H1 (cell line): ENCODE results near the gene ZNF358. TPM values are rescaled to one million over a fixed set of nuclear protein-coding genes. Genes with fewer than 3 reads are reported as not detected.
A peak's percentile ranks its signal among the peaks of the same experiment; 100 is the strongest.

Experiments used
- CTCF ChIA-PET: fragments of 300-600 bp; sonication (Branson Sonifier 250); formaldehyde crosslinking; loops from one replicate; lab custom pipeline; 2021; ENCODE audit not compliant: partially characterized antibody; lab: Charles Lee
- POLR2A ChIA-PET: fragments of 300-600 bp; sonication (Branson Sonifier 250); formaldehyde crosslinking; loops from one replicate; lab custom pipeline; 2021; ENCODE audit warnings: inconsistent platforms; ENCODE audit not compliant: partially characterized antibody; lab: Charles Lee
- DNase-seq, 2 experiments: peaks; one replicate each; pipeline versions ENCODE4 v3.0.0 to v3.0.0-alpha.2; 2010 to 2022; ENCODE audit warnings: low spot score in 2 of 2, low read depth in 1 of 2, mixed read lengths in 1 of 2
- FAIRE-seq: peaks from 2 replicates; lab custom pipeline; 2011; peaks lifted over from hg19 to GRCh38; lab: Jason Lieb, UNC
- H2AFZ ChIP-seq: 2 replicates; pipeline ENCODE4 v1.8.1; 2012; ENCODE audit warnings: low read length, inconsistent platforms
- H2AK5ac ChIP-seq: 2 replicates; pipeline ENCODE4 v1.6.1; 2013; ENCODE audit warnings: low read depth, low read length
- H2BK120ac ChIP-seq: replicated peaks from 2 replicates; pipeline ENCODE3; 2013; ENCODE audit warnings: low read depth, low read length, inconsistent platforms
- H2BK12ac ChIP-seq: 2 replicates; pipeline ENCODE4 v1.6.1; 2013; ENCODE audit warnings: low read depth, low read length
- H2BK15ac ChIP-seq: 2 replicates; pipeline ENCODE4 v1.6.1; 2013; ENCODE audit warnings: low read length
- H2BK20ac ChIP-seq: 2 replicates; pipeline ENCODE4 v1.6.1; 2013; ENCODE audit warnings: low read length
- H2BK5ac ChIP-seq: 2 replicates; pipeline ENCODE4 v1.6.1; 2013; ENCODE audit warnings: low read depth, low read length
- H3K14ac ChIP-seq: 2 replicates; pipeline ENCODE4 v1.6.1; 2013; ENCODE audit warnings: inconsistent platforms; ENCODE audit not compliant: insufficient read length
- H3K18ac ChIP-seq: 2 replicates; pipeline ENCODE4 v1.6.1; 2013; ENCODE audit warnings: low read length; ENCODE audit errors: extremely low read depth
- H3K23ac ChIP-seq: 2 replicates; pipeline ENCODE4 v1.6.1; 2013; ENCODE audit warnings: inconsistent platforms; ENCODE audit not compliant: insufficient read length
- H3K23me2 ChIP-seq: 2 replicates; pipeline ENCODE4 v1.6.1; 2013; ENCODE audit warnings: low read depth, low read length
- H3K27ac ChIP-seq: 2 replicates; pipeline ENCODE4 v1.6.1; 2011; ENCODE audit warnings: low read depth, low read length, inconsistent platforms
- H3K27me3 ChIP-seq, 4 experiments: replicated peaks in 1 of 4; 1 replicate in 1 of 4; 2 replicates in 3 of 4; pipeline versions ENCODE4 v1.6.1 to v1.8.1; 2011 to 2013; ENCODE audit warnings: low read length in 3 of 4, mild to moderate bottlenecking in 3 of 4, inconsistent platforms in 2 of 4, mixed read lengths in 2 of 4, moderate library complexity in 1 of 4; ENCODE audit not compliant: control insufficient read depth in 3 of 4, insufficient read depth in 3 of 4; ENCODE audit errors: extremely low read depth in 1 of 4
- H3K36me3 ChIP-seq, 4 experiments: 2 replicates each; pipeline versions ENCODE4 v1.6.1 to v1.8.1; 2011 to 2013; ENCODE audit warnings: mild to moderate bottlenecking in 4 of 4, low read length in 3 of 4, moderate library complexity in 2 of 4, control low read depth in 1 of 4, inconsistent platforms in 1 of 4; ENCODE audit not compliant: insufficient read depth in 4 of 4, control insufficient read depth in 2 of 4
- H3K4ac ChIP-seq: replicated peaks from 2 replicates; pipeline ENCODE3; 2013; ENCODE audit warnings: low read length, low read depth, mixed read lengths, inconsistent platforms; ENCODE audit not compliant: insufficient read length
- H3K4me1 ChIP-seq, 4 experiments: replicated peaks in 1 of 4; 1 replicate in 1 of 4; 2 replicates in 3 of 4; pipeline versions ENCODE4 v1.6.1 to v1.8.1; 2011 to 2013; ENCODE audit warnings: low read length in 3 of 4, inconsistent platforms in 2 of 4, mixed read lengths in 1 of 4; ENCODE audit not compliant: insufficient read depth in 4 of 4, control insufficient read depth in 3 of 4
- H3K4me2 ChIP-seq, 2 experiments: 2 replicates each; pipeline versions ENCODE4 v1.6.1 to v1.8.1; 2011 to 2013; ENCODE audit warnings: low read depth in 2 of 2, low read length in 2 of 2, control low read depth in 1 of 2, inconsistent platforms in 1 of 2, mild to moderate bottlenecking in 1 of 2; ENCODE audit not compliant: insufficient read depth in 1 of 2
- H3K4me3 ChIP-seq, 4 experiments: fragments of 200-600, 300-600 bp in 1 of 4; sonication (generic), shearing (Covaris generic), sonication (Bioruptor Twin) in 1 of 4; 2 replicates each; pipeline versions ENCODE4 v1.5.1 to v1.8.1; 2011 to 2016; ENCODE audit warnings: low read length in 4 of 4, low read depth in 3 of 4, control low read depth in 2 of 4, inconsistent platforms in 2 of 4, mild to moderate bottlenecking in 2 of 4, mixed read lengths in 1 of 4, moderate library complexity in 1 of 4; ENCODE audit not compliant: insufficient read depth in 2 of 4; ENCODE audit errors: extremely low read depth in 1 of 4
- H3K56ac ChIP-seq: replicated peaks from 2 replicates; pipeline ENCODE3; 2013; ENCODE audit warnings: low read depth, mild to moderate bottlenecking, mixed read lengths, low read length, inconsistent platforms; ENCODE audit not compliant: insufficient read length
- H3K79me1 ChIP-seq: 2 replicates; pipeline ENCODE4 v1.6.1; 2013; ENCODE audit warnings: low read depth, low read length, control low read depth
- H3K79me2 ChIP-seq, 2 experiments: 2 replicates each; pipeline versions ENCODE4 v1.6.1 to v1.8.1; 2012 to 2013; ENCODE audit warnings: low read length in 2 of 2, mild to moderate bottlenecking in 2 of 2, inconsistent platforms in 1 of 2; ENCODE audit not compliant: insufficient read depth in 2 of 2, control insufficient read depth in 1 of 2
- H3K9ac ChIP-seq, 4 experiments: replicated peaks in 1 of 4; 1 replicate in 1 of 4; 2 replicates in 3 of 4; pipeline versions ENCODE4 v1.6.1 to v1.8.1; 2011 to 2013; ENCODE audit warnings: low read depth in 3 of 4, low read length in 3 of 4, control low read depth in 2 of 4, mild to moderate bottlenecking in 2 of 4, moderate library complexity in 2 of 4, inconsistent platforms in 1 of 4; ENCODE audit errors: extremely low read depth in 1 of 4
- H3K9me3 ChIP-seq, 2 experiments: 2 replicates each; pipeline versions ENCODE4 v1.6.1 to v1.8.1; 2012 to 2013; ENCODE audit warnings: mild to moderate bottlenecking in 2 of 2, moderate library complexity in 2 of 2, control low read depth in 1 of 2, inconsistent platforms in 1 of 2, low read depth in 1 of 2, low read length in 1 of 2, mixed read lengths in 1 of 2; ENCODE audit not compliant: insufficient read depth in 2 of 2
- H4K20me1 ChIP-seq, 2 experiments: replicated peaks in 1 of 2; 2 replicates each; pipeline versions ENCODE3 to v1.8.1; 2011 to 2013; ENCODE audit warnings: inconsistent platforms in 2 of 2, low read length in 2 of 2, mild to moderate bottlenecking in 1 of 2; ENCODE audit not compliant: insufficient read depth in 2 of 2, control insufficient read depth in 1 of 2
- H4K5ac ChIP-seq: 2 replicates; pipeline ENCODE4 v1.6.1; 2013; ENCODE audit warnings: low read length, low read depth, mixed read lengths, inconsistent platforms; ENCODE audit not compliant: insufficient read length
- H4K8ac ChIP-seq: 2 replicates; pipeline ENCODE4 v1.8.0; 2013; ENCODE audit warnings: mild to moderate bottlenecking, moderate library complexity, low read length, inconsistent platforms; ENCODE audit not compliant: insufficient read depth; ENCODE audit errors: extremely low read depth
- H4K91ac ChIP-seq: replicated peaks from 2 replicates; pipeline ENCODE3; 2013; ENCODE audit warnings: low read length, mixed read lengths, inconsistent platforms; ENCODE audit not compliant: insufficient read length
- CEBPB ChIP-seq: IDR thresholded peaks from 2 replicates; pipeline ENCODE4 v1.6.1; 2012; ENCODE audit warnings: low read depth, low read length
- EGR1 ChIP-seq: IDR thresholded peaks from 2 replicates; pipeline ENCODE4 v1.6.1; 2011; ENCODE audit warnings: low read depth, low read length, borderline replicate concordance
- GABPA ChIP-seq: IDR thresholded peaks from 2 replicates; pipeline ENCODE4 v1.6.1; 2011; ENCODE audit warnings: mild to moderate bottlenecking, low read length, moderate library complexity, borderline replicate concordance; ENCODE audit not compliant: insufficient read depth
- RBBP5 ChIP-seq: IDR thresholded peaks from 2 replicates; pipeline ENCODE4 v1.7.1; 2012; ENCODE audit warnings: low read depth, mild to moderate bottlenecking, inconsistent platforms, low read length, moderate library complexity, borderline replicate concordance
- SP1 ChIP-seq: IDR thresholded peaks from 2 replicates; pipeline ENCODE4 v1.6.1; 2011; ENCODE audit warnings: low read depth, low read length
- SP4 ChIP-seq: IDR thresholded peaks from 2 replicates; pipeline ENCODE4 v1.6.1; 2012; ENCODE audit warnings: low read length, inconsistent platforms
- SRF ChIP-seq: IDR thresholded peaks from 2 replicates; pipeline ENCODE4 v1.6.1; 2011; ENCODE audit warnings: mild to moderate bottlenecking, low read depth, low read length, moderate library complexity
- TAF1 ChIP-seq: IDR thresholded peaks from 2 replicates; pipeline ENCODE4 v1.6.1; 2011; ENCODE audit warnings: mild to moderate bottlenecking, low read depth, low read length
- WGBS, 2 experiments: shearing (Covaris generic) in 1 of 2; methylation state at CpG; one replicate each; pipeline versions ENCODE4 v1.1.6 to v1.1.7; 2013 to 2015; ENCODE audit warnings: low lambda C conversion rate in 2 of 2, mixed read lengths in 2 of 2, inconsistent platforms in 1 of 2, low coverage in 1 of 2, missing lambda C conversion rate in 1 of 2; ENCODE audit not compliant: insufficient replicate concordance in 2 of 2, insufficient coverage in 1 of 2, insufficient read length in 1 of 2; ENCODE audit errors: extremely low coverage in 1 of 2, missing lambda C conversion rate in 1 of 2; 5-methylcytosine and 5-hydroxymethylcytosine counted together
- polyA plus RNA-seq, 7 experiments: library from polyadenylated mRNA; depleted of rRNA in 3 of 7; stranded (reverse) in 5 of 7; unstranded in 2 of 7; fragments of >200 nt in 5 of 7; fragments of 200-250 nt in 2 of 7; gene quantifications; 1 replicate in 5 of 7; 2 replicates in 1 of 7; 4 replicates in 1 of 7; pipeline versions ENCODE4 v1.2.1 to v1.2.3, GENCODE V29; 2011 to 2013; ENCODE audit warnings: missing spikeins in 2 of 7, mixed read lengths in 2 of 7
- total RNA-seq: library from RNA; stranded (reverse); fragmentation: NEBNext Ultra II Directional; extraction: Animal tissue kit (Norgen Biotek cat#: 25700); gene quantifications from 2 replicates; pipeline ENCODE4 v1.2.1, GENCODE V29; 2021
- TF ChIP-seq, protein P1 (sequence below): IDR thresholded peaks from 2 replicates; pipeline ENCODE4 v1.6.1; 2012; ENCODE audit warnings: inconsistent platforms

Gene ZNF358
- total and polyA plus RNA-seq, 2 of the 8 experiments (the other 6 are each of a cell fraction or from before 2014, with no cell fraction given), result 40.0 to 60.3 TPM

DNA sequence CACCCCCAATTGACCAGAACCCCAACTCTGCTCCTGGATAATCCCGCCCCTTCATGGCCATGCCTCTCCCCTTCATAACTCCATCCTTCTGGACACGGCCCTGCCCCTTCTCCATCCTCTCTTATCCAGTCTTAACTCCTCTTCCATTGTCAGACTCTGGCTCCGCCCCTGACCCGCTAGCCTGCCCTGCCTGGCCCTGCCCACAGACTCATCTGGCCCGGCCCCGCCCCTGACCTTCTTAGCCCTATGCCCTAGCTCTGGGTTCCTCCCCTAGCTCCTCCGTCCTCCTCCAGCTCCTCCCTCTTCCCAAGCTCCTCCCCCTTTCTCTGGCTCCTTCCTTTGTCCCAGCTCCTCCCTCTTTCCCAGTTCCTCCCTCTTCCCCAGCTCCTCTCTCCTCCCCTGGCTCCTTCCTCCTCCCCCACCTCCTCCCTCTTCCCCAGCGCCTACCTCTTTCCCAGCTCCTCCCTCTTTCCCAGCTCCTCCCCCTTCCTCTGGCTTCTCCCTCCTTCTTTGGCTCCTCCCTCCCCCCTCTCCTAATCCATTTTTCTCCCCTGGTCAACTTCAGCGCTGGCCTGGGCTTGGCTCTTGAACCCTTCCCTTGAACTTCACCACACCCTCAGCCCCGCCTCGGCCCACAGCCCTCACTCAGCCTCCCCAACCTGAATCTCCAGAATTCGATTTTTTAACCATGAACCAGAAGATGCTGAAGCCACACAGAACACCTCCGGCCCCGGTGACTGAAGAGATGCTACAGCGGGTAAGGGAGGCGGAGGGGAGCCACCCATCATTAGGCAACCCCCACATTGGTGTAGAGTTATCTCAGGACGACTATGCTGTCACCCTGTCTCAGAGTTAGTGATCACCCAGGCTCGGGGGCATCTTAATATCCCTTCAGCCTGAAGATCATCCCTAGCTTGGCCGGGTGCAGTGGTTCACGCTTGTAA is 9.2 kb upstream of the ZNF358 start:
- H3K4me3 ChIP-seq, result peak overlapping the region; percentile 25 to 56 (median 36); a peak in 6 of 8 replicates
- H2BK12ac ChIP-seq, result peak overlapping the region; percentile 43; the same call in 1 of the 2 replicates
- no peak overlapping the region for H3K23ac ChIP-seq
- peaks cover 8% of the 10 kb centered on the region; the same call in 1 of the 2 replicates for H3K23me2 ChIP-seq
- peaks cover 0 to 11% (median 6%) of the 10 kb centered on the region in 4 experiments; a peak in 3 of 7 replicates for H3K27me3 ChIP-seq
- no peak overlapping the region for H2BK15ac ChIP-seq
- no peak overlapping the region for H4K91ac ChIP-seq
- no peak overlapping the region; the same call in 1 of the 2 replicates for H4K8ac ChIP-seq
- no peak overlapping the region; the same call in 1 of the 2 replicates for H2BK5ac ChIP-seq
- peak; percentile 96 to 98 for DNase-seq
- no peak overlapping the region for H3K4ac ChIP-seq
- H4K20me1 ChIP-seq, result no peaks in the 10 kb centered on the region
- no peak overlapping the region for H2AK5ac ChIP-seq
- H3K18ac ChIP-seq, result peak overlapping the region; percentile 93
- no peak overlapping the region for H3K14ac ChIP-seq
- POLR2A ChIA-PET, result interaction anchor here (0.8 to 2.8 kb wide), 6 partner anchors 9 to 85 kb away, joined by 3 to 12 read pairs (median 4); partner anchors contain the start of genes MCOLN1 and ZNF358
- H4K5ac ChIP-seq, result peak overlapping the region; percentile 34
- no peaks in the 10 kb centered on the region for H3K79me1 ChIP-seq
- H2BK20ac ChIP-seq, result 0 out of 2 replicates have a peak overlapping the region, but pooled peaks have one; percentile 9
- H3K9me3 ChIP-seq, result no peaks in the 10 kb centered on the region
- H3K9ac ChIP-seq, result no peak overlapping the region
- peaks cover 0 to 16% (median 12%) of the 10 kb centered on the region in 4 experiments; a peak in 5 of 7 replicates for H3K4me1 ChIP-seq
- TF ChIP-seq RBBP5 (0 out of 2 replicates have a peak, but pooled peaks have one; percentile 67), GABPA (no peak), TAF1 (0 out of 2 replicates have a peak, but pooled peaks have one; percentile 3), CEBPB (no peak), SRF (0 out of 2 replicates have a peak, but pooled peaks have one; percentile 2), SP1 (peak; percentile 89; the same call in 1 of the 2 replicates), SP4 (peak; percentile 38; the same call in 1 of the 2 replicates), EGR1 (0 out of 2 replicates have a peak, but pooled peaks have one; percentile 36)
- TF ChIP-seq, protein P1, sequence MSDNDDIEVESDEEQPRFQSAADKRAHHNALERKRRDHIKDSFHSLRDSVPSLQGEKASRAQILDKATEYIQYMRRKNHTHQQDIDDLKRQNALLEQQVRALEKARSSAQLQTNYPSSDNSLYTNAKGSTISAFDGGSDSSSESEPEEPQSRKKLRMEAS, result no peak
- TF ChIP-seq, all 59 proteins: peak for 6
- no peak overlapping the region for H3K27ac ChIP-seq
- CTCF ChIA-PET, result interaction anchor here (0.6 to 2.2 kb wide), 9 partner anchors 10 to 362 kb away, joined by 3 to 10 read pairs (median 5); a partner anchor contains a TSS
- peak overlapping the region; percentile 97; the same call in 1 of the 2 replicates for H2AFZ ChIP-seq
- 58% methylated on average over 17 of the region's 20 CpGs; no CpG with 5 or more reads in 1 of the 2 experiments for WGBS, 2 experiments
- peak; percentile 93 for FAIRE-seq
- no peak overlapping the region for H2BK120ac ChIP-seq
- peak overlapping the region; percentile 64 to 77 for H3K4me2 ChIP-seq
- no peaks in the 10 kb centered on the region for H3K79me2 ChIP-seq
- no peaks in the 10 kb centered on the region for H3K36me3 ChIP-seq
- H3K56ac ChIP-seq, result no peak overlapping the region
